DND-41 (cell line): Measurements from ENCODE around the gene OR2A2.

Experiments
- ATAC-seq: fragments of 200-7000 bp; cut with Tn5 transposase; 3 replicates; pipeline ENCODE4 v1.9.1; 2021; ENCODE audit warnings: low read depth; ENCODE audit not compliant: insufficient read depth
- DNase-seq: peaks from one replicate; pipeline ENCODE4 v3.0.0-alpha.2; 2020
- H2AFZ ChIP-seq: 2 replicates; pipeline ENCODE4 v1.6.0; 2012; ENCODE audit warnings: low read depth, low read length
- H3K27ac ChIP-seq: 2 replicates; pipeline ENCODE4 v1.5.1; 2012; ENCODE audit warnings: low read length, inconsistent platforms
- H3K27me3 ChIP-seq: fragments of 200-600 bp; sonication (generic); 2 replicates; pipeline ENCODE4 v1.6.0; 2012; ENCODE audit warnings: low read length, mild to moderate bottlenecking, inconsistent platforms; ENCODE audit not compliant: insufficient read depth, poor library complexity
- H3K36me3 ChIP-seq: 2 replicates; pipeline ENCODE4 v1.5.1; 2012; ENCODE audit warnings: low read length, inconsistent platforms; ENCODE audit not compliant: insufficient read depth
- H3K4me1 ChIP-seq: 2 replicates; pipeline ENCODE4 v1.5.1; 2012; ENCODE audit warnings: mild to moderate bottlenecking, low read length; ENCODE audit not compliant: insufficient read depth
- H3K4me2 ChIP-seq: 2 replicates; pipeline ENCODE4 v1.6.0; 2012; ENCODE audit warnings: mild to moderate bottlenecking, moderate library complexity, low read length, inconsistent platforms; ENCODE audit not compliant: insufficient read depth
- H3K4me3 ChIP-seq, 2 experiments: fragments of 200-600 bp in 1 of 2; shearing (Covaris generic) in 1 of 2; 2 replicates each; pipeline ENCODE4 v1.5.1; 2012 to 2016; ENCODE audit warnings: inconsistent platforms in 2 of 2, low read length in 2 of 2, mild to moderate bottlenecking in 2 of 2, low read depth in 1 of 2, moderate library complexity in 1 of 2
- H3K79me2 ChIP-seq: 2 replicates; pipeline ENCODE4 v1.6.0; 2012; ENCODE audit warnings: low read length, inconsistent platforms; ENCODE audit not compliant: insufficient read depth
- H3K9ac ChIP-seq: 2 replicates; pipeline ENCODE4 v1.6.0; 2012; ENCODE audit warnings: low read depth, mild to moderate bottlenecking, inconsistent platforms, low read length, moderate library complexity
- H3K9me3 ChIP-seq: 2 replicates; pipeline ENCODE4 v1.5.1; 2012; ENCODE audit warnings: low read length, moderate library complexity, mild to moderate bottlenecking, inconsistent platforms; ENCODE audit not compliant: insufficient read depth, severe bottlenecking
- H4K20me1 ChIP-seq: 2 replicates; pipeline ENCODE4 v1.6.0; 2012; ENCODE audit warnings: low read length; ENCODE audit not compliant: insufficient read depth
- CTCF ChIP-seq: IDR thresholded peaks from 2 replicates; pipeline ENCODE4 v1.5.1; 2012; ENCODE audit warnings: borderline replicate concordance, low read length, moderate library complexity, mild to moderate bottlenecking; ENCODE audit not compliant: poor library complexity, severe bottlenecking; ENCODE audit errors: extremely low read depth
- EZH2 ChIP-seq: IDR thresholded peaks from 3 replicates; pipeline ENCODE4 v1.6.1; 2012; ENCODE audit warnings: borderline replicate concordance, low read depth, mild to moderate bottlenecking, moderate library complexity, low read length, inconsistent platforms; ENCODE audit not compliant: severe bottlenecking

Gene OR2A2

GRCh38 chr7:144148224-144148827 is 38.9 kb downstream of the OR2A2 start:
- H3K4me2 ChIP-seq, result no peak overlapping the region
- peaks cover 11% of the 10 kb centered on the region for H3K9me3 ChIP-seq
- H3K79me2 ChIP-seq, result no peaks in the 10 kb centered on the region
- H3K4me3 ChIP-seq, result no peak overlapping the region
- H3K27ac ChIP-seq, result no peak overlapping the region
- H3K9ac ChIP-seq, result no peak overlapping the region
- TF ChIP-seq EZH2 (no peak), CTCF (no peak)
- no peak overlapping the region for H2AFZ ChIP-seq
- DNase-seq, result no peak
- no peak for ATAC-seq
- no peaks in the 10 kb centered on the region for H3K4me1 ChIP-seq
- no peaks in the 10 kb centered on the region for H4K20me1 ChIP-seq
- no peaks in the 10 kb centered on the region for H3K27me3 ChIP-seq
- no peaks in the 10 kb centered on the region for H3K36me3 ChIP-seq

- no peak for TF ChIP-seq CTCF
- no peak for TF ChIP-seq EZH2
- no peak overlapping the region for H2AFZ ChIP-seq
- no peaks in the 10 kb centered on the region for H3K9me3 ChIP-seq
- H3K4me3 ChIP-seq, result no peak overlapping the region
- no peaks in the 10 kb centered on the region for H4K20me1 ChIP-seq
- H3K36me3 ChIP-seq, result no peaks in the 10 kb centered on the region
- no peaks in the 10 kb centered on the region for H3K27me3 ChIP-seq
- no peak overlapping the region for H3K27ac ChIP-seq
- no peak overlapping the region for H3K9ac ChIP-seq
- DNase-seq, result no peak
- no peaks in the 10 kb centered on the region for H3K4me1 ChIP-seq
- no peak for ATAC-seq
- no peaks in the 10 kb centered on the region for H3K79me2 ChIP-seq
- H3K4me2 ChIP-seq, result no peak overlapping the region
Observed at GRCh38 chr7:144158861-144159260, 49.5 kb downstream of the OR2A2 start.
